Measurements from ENCODE around the gene PLA2G4B.

PLA2G4B gene, protein sequence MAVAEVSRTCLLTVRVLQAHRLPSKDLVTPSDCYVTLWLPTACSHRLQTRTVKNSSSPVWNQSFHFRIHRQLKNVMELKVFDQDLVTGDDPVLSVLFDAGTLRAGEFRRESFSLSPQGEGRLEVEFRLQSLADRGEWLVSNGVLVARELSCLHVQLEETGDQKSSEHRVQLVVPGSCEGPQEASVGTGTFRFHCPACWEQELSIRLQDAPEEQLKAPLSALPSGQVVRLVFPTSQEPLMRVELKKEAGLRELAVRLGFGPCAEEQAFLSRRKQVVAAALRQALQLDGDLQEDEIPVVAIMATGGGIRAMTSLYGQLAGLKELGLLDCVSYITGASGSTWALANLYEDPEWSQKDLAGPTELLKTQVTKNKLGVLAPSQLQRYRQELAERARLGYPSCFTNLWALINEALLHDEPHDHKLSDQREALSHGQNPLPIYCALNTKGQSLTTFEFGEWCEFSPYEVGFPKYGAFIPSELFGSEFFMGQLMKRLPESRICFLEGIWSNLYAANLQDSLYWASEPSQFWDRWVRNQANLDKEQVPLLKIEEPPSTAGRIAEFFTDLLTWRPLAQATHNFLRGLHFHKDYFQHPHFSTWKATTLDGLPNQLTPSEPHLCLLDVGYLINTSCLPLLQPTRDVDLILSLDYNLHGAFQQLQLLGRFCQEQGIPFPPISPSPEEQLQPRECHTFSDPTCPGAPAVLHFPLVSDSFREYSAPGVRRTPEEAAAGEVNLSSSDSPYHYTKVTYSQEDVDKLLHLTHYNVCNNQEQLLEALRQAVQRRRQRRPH

DNA sequence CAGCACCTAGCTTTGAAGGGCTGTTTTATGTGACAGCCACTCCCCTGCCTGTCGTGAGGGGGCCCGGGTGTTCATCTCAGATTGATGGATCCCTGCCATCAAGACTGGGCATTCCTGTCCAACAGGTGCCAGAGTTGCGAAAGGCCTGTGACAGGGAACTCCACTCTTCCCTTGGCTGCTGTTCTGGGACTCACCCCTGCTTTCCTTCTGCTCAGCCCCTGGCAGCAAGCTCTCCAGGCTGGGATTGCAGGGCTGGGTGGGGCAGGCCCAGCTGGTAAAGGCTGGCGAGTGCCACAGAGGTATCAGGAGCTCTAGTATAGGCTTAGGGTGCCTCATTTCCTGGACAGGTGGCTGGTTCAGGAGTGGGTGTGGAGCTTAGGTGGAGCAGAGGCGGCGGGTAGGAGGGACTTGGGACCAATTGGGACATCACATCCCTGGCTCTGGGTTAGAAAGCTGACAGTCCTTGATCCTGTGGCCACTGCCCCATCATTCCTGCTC is at the start of gene PLA2G4B:
PLA2G4B (plus strand) TSS at position 448 of the 498 bp plus-strand sequence. CDS start 67 bp downstream, outside the sequence.
- Mint-ChIP-seq H3K4me1 (peaks cover 13% of the 10 kb centered on the region), H3K27ac (no peak within 1 kb of the TSS), H3K36me3 (peaks cover 3% of the 10 kb centered on the region), H3K9me3 (no peaks in the 10 kb centered on the region), H3K4me3 (no peak within 1 kb of the TSS)
- DNase-seq (ENCODE audit: low spot score in 2 of 2), result no peak
- ATAC-seq, result no peak

DNA sequence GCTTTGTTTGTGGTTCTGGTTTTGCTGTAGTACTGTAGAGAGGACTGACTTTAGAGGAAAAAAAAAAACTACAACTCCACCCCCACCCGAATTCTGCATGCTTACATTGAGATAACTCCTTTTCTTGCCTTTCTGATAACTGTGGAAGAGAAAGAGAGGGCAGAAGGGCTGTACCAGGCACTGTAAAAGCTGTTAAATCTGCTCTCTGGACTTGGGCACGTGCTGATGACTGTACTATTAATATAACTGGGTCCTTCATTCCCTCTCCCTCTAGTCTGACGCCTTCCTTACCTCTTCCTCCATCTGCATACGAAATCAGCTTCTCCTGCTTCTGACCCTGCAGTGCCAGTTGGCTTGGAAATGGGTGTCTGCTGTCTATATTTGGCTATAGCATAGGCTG is 49.4 kb upstream of the PLA2G4B start:
- H3K4me3 Mint-ChIP-seq, result no peak overlapping the region
- no peak for ATAC-seq
- H3K27ac Mint-ChIP-seq, result no peak overlapping the region
- peaks cover 38% of the 10 kb centered on the region for H3K4me1 Mint-ChIP-seq
- H3K9me3 Mint-ChIP-seq, result no peaks in the 10 kb centered on the region
- H3K36me3 Mint-ChIP-seq, result no peaks in the 10 kb centered on the region
- no peak for DNase-seq (ENCODE audit: low spot score in 2 of 2)

DNA sequence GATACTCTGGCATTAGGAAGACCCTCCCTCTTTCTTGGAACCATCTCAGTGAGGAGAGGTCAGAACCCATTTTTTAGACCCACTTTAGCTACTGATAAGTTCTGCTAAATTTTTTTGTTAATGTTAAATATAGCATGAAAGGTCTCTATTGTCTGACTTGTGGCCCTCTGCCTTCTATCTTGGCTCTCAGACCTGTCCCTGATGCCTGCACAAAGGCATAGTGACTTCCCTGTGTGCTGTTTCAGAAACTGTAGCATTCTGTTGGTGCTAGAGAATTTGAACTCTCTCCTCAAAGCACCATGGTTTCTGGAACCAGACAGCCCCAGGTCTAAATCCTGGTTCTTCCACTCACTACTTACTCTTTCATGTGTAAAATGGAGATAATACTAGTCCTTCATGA is 49.0 kb upstream of the PLA2G4B start:
- DNase-seq (ENCODE audit: low spot score in 2 of 2) (no peak), ATAC-seq (no peak)
- peak overlapping the region; percentile 4 for H3K27ac Mint-ChIP-seq
- peaks cover 38% of the 10 kb centered on the region for H3K4me1 Mint-ChIP-seq
- H3K36me3 Mint-ChIP-seq, result no peaks in the 10 kb centered on the region
- H3K4me3 Mint-ChIP-seq, result no peak overlapping the region
- H3K9me3 Mint-ChIP-seq, result no peaks in the 10 kb centered on the region

DNA sequence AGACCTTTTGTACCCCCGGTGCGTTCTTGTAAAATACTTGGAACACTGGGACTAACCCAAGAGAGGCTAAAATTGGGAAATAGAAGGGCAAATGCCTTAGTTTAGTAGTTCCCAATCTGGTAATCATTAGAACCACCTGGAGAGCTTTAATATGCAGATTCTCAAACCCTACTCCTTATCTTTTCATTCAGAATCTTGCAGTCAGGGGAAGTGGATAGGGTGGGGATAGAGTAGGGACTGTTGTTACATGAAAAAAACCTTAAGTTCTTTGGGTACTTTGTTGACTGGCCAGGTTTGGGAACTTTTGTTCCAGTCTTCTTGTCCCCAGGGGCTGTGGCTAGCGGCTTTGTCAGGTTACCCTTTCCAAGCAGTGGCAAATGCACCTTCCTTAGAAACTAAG is 48.5 kb upstream of the PLA2G4B start:
- DNase-seq (ENCODE audit: low spot score in 2 of 2), result no peak
- H3K36me3 Mint-ChIP-seq, result no peaks in the 10 kb centered on the region
- H3K27ac Mint-ChIP-seq, result peak overlapping the region; percentile 4
- no peak for ATAC-seq
- H3K9me3 Mint-ChIP-seq, result no peaks in the 10 kb centered on the region
- H3K4me1 Mint-ChIP-seq, result peaks cover 41% of the 10 kb centered on the region
- no peak overlapping the region for H3K4me3 Mint-ChIP-seq

DNA sequence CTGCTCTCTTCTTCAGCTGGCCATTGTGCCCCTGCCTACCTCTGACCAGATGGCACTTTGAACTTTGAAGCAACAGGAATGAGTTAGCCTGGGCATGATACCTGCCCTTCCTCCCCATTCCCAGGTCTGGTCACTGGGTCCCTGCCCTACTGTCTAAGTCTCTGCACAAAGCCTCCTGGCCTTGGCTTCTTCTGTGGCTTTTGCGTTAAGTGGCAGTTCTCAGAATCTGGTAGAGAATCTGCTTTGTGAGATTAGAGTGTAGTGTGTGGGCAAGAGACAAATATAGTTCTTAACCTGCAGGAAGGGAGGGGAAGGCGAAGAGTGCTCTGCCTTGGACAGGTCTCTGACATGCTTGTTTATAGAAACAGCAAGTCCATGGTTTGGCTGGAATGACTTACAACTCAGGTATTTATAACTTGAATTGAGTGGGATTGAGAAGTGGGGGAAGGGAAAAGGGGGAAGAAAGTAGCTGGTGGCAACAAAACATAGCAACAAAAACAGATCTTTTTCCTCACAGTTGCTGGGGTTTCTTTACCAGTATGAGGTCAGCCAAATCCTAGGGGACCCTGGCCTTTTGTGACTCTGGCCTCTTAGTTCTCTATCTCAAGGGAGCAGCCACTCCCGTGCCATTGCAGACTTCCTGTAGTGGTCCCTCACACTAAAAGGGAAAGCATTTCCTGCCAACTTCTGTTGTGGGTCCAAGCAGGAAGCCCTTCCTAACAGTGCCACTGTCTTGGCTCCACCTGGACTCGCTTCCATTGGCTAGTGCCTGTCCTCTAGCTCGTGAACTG is 47.7 kb upstream of the PLA2G4B start:
- Mint-ChIP-seq H3K4me1 (peaks cover 45% of the 10 kb centered on the region), H3K4me3 (no peak overlapping the region), H3K36me3 (no peaks in the 10 kb centered on the region), H3K9me3 (no peaks in the 10 kb centered on the region), H3K27ac (peak overlapping the region; percentile 4)
- ATAC-seq (peak; percentile 59), DNase-seq (ENCODE audit: low spot score in 2 of 2) (no peak)

DNA sequence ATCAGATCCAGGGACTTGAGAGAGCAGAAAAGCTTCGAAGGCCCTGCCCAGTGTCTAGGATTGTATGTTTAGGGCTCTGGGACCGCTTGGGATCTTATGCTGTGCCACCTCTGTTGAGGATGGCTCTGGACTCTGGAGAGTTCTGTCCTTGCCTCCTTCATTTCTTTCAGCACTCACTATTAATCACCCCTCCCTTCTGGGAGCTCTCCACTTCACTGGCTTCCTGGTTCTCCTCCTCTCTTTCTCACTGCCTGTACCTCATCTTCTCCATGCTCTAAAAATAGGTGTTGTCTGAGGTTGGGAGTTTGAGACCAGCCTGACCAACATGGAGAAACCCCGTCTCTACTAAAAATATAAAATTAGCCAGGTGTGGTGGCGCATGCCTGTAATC is 47.1 kb upstream of the PLA2G4B start:
- H3K4me1 Mint-ChIP-seq, result peaks cover 45% of the 10 kb centered on the region
- H3K9me3 Mint-ChIP-seq, result no peaks in the 10 kb centered on the region
- H3K36me3 Mint-ChIP-seq, result no peaks in the 10 kb centered on the region
- no peak for ATAC-seq
- DNase-seq (ENCODE audit: low spot score in 2 of 2), result no peak
- H3K4me3 Mint-ChIP-seq, result no peak overlapping the region
- peak overlapping the region; percentile 4 for H3K27ac Mint-ChIP-seq

DNA sequence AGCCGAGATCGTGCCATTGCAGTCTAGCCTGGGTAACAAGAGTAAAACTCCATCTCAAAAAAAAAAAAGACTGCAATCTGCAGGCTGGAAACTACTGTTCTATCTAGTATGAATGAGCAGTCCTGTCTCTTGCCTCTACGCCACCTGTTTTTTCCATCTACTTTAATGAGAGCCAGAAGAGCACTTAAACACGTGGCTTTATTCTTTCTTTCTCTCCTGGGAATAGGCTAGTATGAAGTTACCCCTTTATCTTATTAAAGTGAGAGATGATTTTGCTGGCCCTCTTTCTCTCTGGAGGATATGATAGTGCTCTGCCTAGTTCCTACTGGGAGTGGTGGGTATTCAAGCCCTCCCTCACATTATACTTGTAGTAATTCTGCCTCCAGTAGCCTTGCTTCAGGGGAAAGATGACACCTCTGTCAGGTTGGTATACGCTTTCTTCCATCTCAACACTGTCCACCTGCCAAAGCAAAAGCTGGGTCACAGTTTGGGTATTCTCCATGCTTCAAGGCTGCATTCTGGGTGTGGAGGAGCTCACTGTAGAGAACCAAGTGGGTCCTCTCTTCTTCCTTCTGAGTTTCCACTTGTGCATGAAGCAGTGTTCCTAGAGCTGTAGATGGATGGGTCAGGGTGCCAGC is 46.5 kb upstream of the PLA2G4B start:
- Mint-ChIP-seq H3K9me3 (no peaks in the 10 kb centered on the region), H3K4me1 (peaks cover 45% of the 10 kb centered on the region), H3K4me3 (no peak overlapping the region), H3K27ac (peak overlapping the region; percentile 4), H3K36me3 (no peaks in the 10 kb centered on the region)
- ATAC-seq (no peak), DNase-seq (ENCODE audit: low spot score in 2 of 2) (no peak)

DNA sequence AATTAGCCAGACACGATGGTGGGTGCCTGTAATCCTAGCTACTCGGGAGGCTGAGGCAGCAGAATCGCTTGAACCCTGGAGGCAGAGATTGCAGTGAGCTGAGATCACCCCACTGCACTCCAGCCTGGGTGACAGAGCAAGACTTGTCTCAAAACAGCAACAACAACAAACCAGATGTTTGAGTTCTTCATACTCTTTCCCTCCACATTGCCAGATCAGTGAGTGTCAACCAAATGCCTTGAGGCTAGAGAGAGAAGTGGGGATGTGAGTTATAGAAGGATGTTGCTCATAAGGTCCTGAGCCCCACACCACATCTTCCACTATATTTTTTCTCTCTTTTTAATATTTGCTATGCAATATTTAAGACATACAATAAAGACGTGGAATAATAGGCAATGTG is 44.6 kb upstream of the PLA2G4B start:
- Mint-ChIP-seq H3K4me1 (peaks cover 41% of the 10 kb centered on the region), H3K9me3 (no peaks in the 10 kb centered on the region), H3K4me3 (no peak overlapping the region), H3K27ac (no peak overlapping the region), H3K36me3 (no peaks in the 10 kb centered on the region)
- DNase-seq (ENCODE audit: low spot score in 2 of 2) (no peak), ATAC-seq (no peak)

DNA sequence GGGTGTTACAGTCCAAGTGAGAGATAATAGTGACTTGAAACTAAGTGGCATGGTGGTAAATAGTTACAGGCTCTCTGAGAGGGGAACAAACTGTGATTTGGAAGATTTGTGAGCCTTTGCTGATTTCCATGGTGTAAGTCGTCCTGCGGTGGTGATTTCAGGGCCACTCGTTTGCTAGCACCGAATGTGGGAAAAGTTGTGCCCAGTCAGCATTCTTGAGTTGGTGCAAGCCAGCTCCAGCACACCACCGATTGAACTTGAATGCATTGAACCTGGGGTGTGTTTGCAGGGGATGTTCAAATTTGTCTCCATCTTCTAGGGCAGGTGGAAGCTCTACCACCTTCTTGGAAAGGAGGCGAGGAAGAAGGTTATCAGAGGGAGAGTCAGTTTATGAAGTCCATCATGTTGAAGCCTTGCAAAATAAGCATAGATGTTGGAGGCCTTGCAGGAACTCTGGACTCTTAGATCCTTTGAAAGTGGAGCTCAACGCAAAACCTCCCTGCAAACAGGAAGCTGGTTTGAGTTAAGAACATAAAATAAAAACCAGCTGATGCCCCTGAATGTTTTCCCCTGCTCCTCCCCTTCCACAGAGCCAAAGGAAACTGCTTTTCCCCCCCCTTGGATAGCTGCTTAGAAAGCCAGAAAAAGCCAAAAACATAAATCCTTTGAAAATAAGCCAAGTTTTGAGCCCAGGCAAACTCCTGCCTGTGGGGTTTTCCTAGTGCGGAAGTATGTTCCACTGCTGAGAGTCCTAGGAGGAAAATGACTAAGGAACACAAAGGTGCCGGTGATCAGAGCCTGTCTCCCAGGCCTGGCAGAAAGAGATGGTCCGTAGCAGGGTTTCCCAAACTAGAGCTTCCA is 42.4 kb upstream of the PLA2G4B start:
- Mint-ChIP-seq H3K9me3 (no peaks in the 10 kb centered on the region), H3K4me1 (peaks cover 20% of the 10 kb centered on the region), H3K4me3 (no peak overlapping the region), H3K27ac (no peak overlapping the region), H3K36me3 (peaks cover 11% of the 10 kb centered on the region)
- ATAC-seq (no peak), DNase-seq (ENCODE audit: low spot score in 2 of 2) (no peak)

DNA sequence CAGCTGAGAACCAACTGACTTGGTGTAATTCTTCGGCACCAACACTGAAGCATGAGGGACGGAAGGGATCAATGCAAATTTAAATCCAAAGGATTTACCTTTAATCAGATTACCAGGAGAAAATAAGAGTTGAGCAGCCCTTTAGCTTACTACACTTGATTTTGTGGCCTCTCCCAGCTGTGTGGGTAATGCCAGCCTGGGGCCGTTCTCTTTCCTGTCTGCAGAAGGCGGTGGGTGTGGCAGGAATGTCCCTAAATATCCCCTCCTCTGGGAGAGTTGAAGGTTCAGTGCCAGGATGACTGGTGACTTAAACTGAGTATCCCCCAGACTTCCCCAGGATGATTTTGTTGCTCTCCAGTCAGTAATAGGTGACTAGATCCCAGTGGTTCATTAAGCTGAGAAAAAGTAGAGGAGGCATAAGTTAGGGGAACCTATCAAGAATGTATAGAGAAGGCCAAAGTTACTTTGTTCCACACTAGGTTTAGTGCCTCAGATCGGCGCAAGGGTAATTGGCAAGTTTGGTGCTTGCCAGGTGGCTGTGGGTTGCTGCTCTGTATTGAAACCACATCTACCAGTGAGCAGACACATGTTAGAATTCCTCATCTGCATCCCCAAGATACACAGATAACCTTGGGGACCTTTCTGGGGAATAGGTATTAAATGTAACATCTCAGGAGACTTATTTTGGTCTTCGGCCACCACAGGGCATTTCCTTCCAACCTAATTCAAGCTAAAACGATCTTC is 41.3 kb upstream of the PLA2G4B start:
- Mint-ChIP-seq H3K9me3 (no peaks in the 10 kb centered on the region), H3K36me3 (peaks cover 14% of the 10 kb centered on the region), H3K4me1 (peaks cover 12% of the 10 kb centered on the region), H3K27ac (no peak overlapping the region), H3K4me3 (no peak overlapping the region)
- DNase-seq (ENCODE audit: low spot score in 2 of 2), result no peak
- no peak for ATAC-seq

DNA sequence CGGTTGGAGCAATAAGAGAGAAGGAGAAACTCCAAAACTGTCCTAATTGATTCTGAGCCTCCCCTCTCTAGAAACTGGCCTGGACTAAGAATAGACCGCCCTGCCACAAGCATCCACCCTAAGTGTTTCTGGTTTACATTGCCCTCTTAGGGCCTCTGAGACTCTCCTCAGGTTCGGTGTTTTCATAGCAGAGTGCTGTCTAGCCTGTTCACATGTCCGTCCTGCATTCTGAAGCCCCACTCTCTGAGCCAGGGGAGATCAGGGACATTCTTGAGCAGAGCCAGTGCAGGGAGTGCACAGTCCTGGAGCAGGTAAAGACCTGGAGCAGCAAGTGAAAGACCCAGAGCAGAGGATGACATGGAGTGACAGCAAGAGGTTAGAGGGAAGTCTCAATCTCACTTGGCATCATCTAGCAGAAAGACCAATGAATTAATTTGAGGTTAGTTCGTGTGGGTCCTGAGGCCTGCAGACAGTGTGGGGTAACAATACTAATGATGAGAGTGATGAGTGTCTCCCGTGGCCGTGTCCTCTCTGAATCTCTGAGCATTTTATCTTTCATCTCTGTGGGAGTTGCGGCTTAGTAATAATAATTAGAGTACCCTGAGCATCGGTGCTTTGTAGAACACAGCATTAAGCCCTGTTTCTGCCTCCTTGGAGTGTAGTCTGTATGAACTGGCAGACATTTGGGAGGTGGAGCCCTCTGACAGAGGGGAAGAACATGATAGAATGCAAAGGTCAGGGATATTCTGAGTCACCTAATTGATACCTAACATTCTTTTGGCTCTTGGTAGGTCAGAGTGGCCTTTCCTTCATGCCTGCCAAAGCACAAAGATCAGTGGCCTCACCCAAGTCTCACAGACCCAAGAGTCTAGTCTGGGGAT is 39.8 kb upstream of the PLA2G4B start:
- H3K36me3 Mint-ChIP-seq, result peaks cover 14% of the 10 kb centered on the region
- ATAC-seq, result peak; percentile 36
- peaks cover 12% of the 10 kb centered on the region for H3K4me1 Mint-ChIP-seq
- H3K27ac Mint-ChIP-seq, result peak overlapping the region; percentile 82
- no peak overlapping the region for H3K4me3 Mint-ChIP-seq
- DNase-seq (ENCODE audit: low spot score in 2 of 2), result no peak
- no peaks in the 10 kb centered on the region for H3K9me3 Mint-ChIP-seq

DNA sequence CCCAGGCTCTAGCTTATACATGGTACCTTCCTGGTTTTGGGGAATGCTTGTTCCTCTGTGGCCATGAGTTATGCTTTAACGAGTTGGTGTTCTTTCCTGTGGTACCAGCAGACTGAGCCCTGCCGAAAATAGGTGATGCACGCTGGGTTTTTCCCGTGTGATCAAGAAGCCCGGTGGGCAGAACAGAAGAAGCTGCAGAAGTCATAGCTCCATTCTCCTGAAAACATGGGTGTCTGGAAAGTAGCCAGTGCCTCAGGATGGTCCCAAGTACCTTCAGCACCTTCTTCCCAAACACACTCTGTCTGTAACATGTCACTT is 39.2 kb upstream of the PLA2G4B start:
- no peak for ATAC-seq
- peak overlapping the region; percentile 82 for H3K27ac Mint-ChIP-seq

DNA sequence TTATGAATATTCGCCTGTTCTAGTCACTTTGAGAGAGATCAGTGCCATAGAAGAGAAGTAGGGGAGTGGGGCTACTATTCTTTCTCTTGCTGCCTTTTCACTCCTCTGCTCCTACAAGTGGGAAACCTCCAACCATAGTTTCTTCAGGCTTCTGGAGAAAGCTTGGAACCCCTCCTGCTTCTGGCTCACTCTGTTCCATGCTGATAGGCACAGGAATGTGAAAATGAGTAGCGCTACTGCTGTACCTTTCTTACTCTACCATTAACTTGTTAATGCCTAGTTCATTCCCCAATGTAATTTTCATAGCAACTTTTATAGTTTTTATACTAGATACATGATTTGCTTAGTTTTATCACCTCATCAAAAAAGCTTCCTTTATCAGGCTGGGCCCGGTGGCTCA is 37.5 kb upstream of the PLA2G4B start:
- Mint-ChIP-seq H3K36me3 (peaks cover 14% of the 10 kb centered on the region), H3K4me1 (peaks cover 10% of the 10 kb centered on the region), H3K9me3 (no peaks in the 10 kb centered on the region), H3K27ac (no peak overlapping the region), H3K4me3 (no peak overlapping the region)
- no peak for ATAC-seq
- DNase-seq (ENCODE audit: low spot score in 2 of 2), result no peak

More for the DNA sequence above, 39.2 kb upstream of the PLA2G4B start:
- DNase-seq (ENCODE audit: low spot score in 2 of 2), result no peak
- H3K4me1 Mint-ChIP-seq, result peaks cover 15% of the 10 kb centered on the region
- H3K4me3 Mint-ChIP-seq, result no peak overlapping the region
- H3K36me3 Mint-ChIP-seq, result peaks cover 14% of the 10 kb centered on the region
- no peaks in the 10 kb centered on the region for H3K9me3 Mint-ChIP-seq

Measured in stimulated activated effector memory CD8-positive, alpha-beta T cell treated with anti-CD3 and anti-CD28 coated beads, Interleukin-12 subunit alpha, Interleukin-12 subunit beta, amount 100 ng/mL, for 72 hours (primary cell).